Fibroblast of peridontal ligament (primary cell): ENCODE results near the gene GSTO2.

ENCODE experiments used
- DNase-seq: peaks from one replicate; pipeline ENCODE4 v3.0.0-alpha.2; 2010; ENCODE audit errors: extremely low read depth

GSTO2 gene

DNA sequence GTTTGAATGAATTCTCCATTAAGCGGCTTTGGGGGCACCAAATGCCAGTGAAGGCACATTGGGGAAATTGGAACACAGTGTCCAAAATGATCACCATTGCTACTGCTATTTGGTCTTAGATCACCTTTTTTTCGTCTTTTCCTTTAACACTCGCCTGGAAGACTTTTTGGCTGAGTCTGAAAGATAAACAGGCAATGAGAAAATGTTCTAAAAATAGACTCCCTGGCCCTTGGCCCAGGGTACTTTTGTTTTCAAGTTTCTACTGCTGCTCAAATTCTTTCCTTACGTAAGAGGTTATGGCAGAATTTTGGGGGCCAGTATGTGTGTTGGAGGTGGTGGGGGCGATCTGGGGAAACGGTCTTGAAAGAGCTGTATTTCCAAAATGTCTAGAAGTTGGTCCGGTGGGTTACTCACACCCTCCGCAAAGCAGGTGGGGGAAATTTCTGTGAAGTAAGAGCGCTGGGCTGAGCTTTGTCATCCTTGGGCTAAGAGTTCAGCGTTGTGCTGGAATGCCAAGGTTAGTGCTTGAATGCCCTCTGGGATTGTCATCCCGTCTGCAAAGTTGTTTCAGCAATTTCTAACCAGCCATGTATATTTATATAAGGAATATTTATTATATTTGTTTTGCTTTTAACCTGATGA, 70.6 kb downstream of the GSTO2 start:
- peak; percentile 91 for DNase-seq

DNA sequence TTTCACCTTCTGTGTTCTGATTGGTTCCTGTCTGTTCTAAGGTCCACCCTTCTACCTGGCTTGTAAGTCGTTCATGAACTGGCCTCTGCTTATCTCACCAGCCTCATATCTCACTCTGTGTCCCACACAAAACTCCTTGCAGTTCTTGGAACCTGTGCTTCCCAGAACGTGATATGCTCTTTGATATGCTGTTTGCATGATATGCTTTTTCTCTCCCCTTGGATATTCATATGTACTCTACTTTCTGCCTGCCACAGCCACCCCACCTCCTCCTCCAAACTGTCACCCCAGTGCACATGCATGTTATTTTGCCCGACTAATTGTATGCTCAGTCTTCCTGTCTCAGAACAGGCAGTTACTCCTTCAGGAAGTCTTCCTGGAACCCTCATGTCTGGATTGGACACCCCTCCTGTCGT, 71.1 kb downstream of the GSTO2 start:
- DNase-seq = no peak

DNA sequence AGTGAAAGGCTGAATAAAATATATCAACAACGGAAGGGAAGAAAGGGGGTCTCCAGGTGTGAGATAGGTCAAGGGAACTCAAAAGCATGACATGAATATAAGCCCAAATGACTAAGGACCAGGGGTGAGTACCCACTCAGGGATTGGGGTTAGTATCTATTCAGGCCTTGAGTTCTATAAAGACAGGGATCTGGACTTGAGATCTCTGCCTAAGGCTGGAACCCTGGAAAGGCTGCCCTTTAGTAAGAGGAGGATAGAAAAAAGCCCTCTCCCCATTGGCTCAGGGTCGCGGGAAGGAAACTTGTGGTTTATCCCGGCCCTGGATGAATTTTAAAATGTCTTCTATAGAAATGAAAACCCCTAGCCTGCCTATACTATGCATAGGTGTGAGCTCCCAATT, 71.7 kb downstream of the GSTO2 start:
- DNase-seq = no peak

DNA sequence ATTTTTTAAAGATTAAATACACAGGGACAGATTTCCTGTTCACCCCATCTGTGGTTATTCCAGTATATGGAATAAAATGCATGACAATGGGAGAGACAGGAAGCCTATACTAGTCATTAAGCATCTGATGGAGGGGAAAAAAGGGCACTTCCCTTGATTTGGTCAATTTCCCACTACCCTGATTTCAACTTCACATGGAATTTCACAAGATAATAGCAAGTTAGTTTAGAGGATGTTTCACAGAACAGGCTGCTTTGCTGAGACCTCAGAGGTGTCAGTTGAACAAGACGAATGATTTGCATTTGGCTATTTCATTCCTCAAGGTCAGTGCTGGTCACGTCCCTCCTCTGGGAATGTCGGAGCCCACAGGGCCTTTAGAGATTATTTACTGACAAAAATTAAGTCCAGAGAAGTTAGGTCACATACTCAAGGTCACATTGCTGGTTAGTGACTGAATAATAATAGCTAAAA, 74.0 kb downstream of the GSTO2 start:
- DNase-seq = no peak

DNA sequence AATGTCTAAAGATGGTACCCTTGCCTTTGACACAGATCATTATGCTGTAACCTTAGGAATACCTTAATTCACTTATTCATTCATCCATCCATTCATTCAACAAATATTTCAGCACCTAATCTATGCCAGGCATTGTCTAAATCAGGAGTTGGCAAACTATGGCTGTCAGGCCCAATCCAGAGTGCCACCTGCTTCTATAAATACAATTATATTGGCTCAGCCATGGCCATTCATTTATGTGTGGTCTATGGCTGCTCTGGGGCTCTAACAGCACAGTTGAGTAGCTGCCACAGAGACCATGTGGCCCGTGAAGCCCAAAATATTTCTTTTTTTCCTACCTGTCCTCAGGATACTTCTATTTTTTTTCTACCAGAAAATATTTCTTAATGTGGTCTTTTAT, 75.2 kb downstream of the GSTO2 start:
- DNase-seq = no peak

DNA sequence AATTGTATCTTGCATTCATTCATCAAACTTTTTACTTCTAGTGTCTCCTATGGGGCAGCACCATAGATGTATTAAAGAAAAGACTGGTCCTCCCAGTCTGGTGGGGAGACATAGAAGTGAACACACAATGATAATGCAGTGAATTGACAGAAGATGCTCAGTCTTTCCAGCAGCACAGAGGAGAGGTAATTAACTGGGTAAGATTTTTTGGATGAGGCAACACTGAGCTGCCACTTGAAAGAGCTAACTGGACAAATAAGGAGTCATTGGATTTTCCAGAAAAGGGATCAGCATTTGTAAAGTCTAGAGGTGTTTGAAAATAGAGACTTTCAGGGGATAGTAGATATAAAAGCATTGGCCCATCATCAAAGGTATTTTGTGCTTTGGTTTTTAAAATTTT, 76.5 kb downstream of the GSTO2 start:
- DNase-seq = no peak

DNA sequence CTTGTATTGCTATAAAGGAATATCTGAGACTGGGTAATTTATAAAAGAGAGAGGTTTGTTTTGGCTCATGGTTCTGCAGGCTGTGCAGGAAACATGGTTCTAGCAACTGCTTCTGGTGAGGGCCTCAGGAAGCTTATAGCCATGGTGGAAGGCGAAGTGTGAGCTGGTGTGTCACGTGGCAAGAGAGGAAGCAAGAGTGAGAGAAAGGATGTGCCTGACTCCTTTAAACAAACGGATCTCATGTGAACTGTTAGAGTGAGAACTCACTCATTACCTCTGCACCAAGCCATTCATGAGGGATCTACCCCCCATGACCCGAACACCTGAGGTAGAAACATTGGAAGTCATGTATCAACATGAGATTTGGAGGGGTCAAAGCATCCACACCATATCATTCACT, 77.0 kb downstream of the GSTO2 start:
- DNase-seq = no peak

DNA sequence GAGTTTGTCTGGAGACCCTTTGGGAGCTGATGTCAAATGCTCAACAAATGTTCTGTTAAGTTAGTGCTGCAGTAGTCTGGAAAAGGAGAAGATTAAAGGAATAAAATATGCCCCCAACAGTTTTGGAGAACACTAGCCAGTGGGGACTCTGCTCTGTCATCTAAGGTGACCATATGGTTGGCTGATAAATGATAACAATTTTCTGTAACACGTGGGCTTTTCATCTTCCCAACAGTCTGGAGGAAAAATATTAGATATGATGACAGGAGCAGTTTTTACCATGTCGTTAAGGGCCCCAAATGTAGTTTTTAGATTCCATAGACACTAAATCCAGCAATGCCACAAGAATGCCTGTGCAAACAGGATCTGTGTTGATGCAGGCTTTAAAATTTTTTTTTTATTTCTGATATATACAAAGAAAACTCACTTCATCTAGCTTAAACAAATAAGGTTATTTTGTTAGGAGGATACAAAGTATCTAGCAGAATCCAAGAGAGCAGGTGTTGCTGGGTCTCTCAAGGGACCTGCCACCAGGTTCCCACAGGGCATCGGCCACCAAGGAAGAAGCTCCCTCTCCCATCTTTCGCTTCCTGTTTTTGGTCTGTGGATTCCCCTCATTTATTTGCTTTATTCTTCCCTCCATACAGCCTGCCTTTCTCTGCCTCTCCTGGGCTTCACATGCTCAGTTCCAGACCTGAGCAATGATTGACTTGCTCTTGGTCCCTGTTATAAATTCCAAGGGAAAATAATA, 78.5 kb downstream of the GSTO2 start:
- DNase-seq = no peak

DNA sequence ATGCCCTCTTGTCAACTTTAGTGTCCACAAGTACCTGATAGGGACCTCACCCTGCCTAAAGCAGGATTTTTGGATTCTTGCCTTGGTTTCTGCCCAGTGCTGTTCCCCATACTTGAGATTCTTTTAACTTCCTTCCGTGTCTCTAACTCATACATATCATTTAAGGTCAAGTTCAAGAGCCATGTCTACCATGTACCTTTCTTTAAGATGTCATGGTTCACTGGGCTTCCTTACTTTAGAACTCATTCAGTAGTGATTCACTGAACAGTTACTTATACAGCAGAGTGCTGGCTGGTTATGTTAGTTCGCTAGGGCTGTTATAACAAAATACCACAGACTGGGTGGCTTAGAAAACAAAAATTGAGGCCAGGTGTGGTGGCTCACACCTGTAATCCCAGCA, 79.6 kb downstream of the GSTO2 start:
- DNase-seq = no peak

DNA sequence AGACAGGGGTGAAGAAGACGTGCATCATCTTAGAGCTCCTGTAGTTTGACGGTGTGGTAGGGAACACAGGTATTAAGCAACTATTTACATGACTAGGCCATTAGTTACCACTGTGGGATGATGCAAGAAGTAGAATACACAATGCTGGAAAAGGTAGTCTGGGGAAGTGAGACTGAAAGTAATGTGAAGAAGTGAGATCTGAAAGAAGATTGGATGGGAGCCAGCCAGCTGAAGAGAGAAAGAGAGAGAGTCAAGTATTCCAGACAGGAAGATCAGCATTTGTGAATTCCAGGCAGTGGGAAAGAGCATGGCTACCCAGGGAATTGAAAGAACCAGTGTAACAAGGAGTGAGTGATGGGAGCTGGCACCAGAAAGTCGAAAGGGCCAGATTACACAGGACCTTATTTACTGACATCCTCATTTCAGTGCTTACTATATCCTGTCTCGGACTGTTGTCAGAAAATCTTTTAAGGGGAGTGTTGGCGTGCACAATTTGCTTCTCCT, 80.7 kb downstream of the GSTO2 start:
- peak; percentile 62 for DNase-seq

DNA sequence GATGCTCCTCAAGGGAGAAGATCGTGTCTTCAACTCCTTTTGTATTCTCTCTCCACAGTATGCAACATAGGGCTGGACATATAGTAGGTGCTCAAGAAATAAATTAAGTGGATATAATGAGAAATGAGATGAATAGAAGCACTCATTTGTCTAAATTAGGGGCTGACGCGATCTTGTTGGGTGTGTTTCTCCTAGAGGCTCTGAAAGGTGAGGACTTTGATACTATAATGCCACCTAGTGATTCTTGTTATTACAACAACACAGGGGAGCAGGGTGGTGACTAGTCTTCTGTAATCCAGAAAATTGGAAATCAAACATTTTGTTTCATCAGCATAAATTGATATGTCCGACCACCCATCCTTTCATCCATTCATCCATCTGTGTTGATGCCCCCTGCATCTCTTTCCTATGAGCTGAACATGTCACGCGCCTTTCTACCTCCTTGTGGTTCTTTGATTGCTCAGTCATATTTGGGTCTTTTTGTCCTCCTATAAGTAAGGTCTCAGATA, 81.2 kb downstream of the GSTO2 start:
- DNase-seq = peak; percentile 86

DNA sequence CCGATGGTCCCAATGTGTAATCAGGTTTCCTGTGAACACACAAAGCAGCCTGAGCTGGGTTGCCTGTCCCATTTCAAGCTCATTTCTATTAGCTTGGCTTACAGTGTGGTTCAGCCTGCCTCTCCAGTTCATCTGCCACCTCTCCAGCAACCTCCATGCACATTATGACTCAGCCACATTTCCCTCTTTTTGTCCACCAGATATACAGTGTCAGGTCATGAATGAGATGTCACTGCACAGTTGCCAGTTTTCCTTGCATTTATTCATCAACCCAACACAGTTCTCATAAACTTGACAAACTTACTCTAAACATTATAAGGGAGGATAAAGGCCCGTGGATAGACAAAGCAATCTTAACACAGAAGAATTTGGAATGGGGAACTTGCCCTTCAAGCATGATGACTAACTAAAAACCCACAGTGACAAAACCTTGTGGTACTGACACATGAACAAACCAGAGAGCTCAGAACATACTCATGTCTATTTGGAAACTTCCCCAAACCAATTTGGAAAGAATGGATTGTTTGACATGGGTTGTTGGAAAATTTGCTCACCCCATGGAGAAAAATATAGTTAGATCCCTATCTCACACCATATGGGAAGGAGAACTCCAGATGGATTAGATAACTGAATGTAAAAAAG, 82.2 kb downstream of the GSTO2 start:
- DNase-seq = peak; percentile 84

DNA sequence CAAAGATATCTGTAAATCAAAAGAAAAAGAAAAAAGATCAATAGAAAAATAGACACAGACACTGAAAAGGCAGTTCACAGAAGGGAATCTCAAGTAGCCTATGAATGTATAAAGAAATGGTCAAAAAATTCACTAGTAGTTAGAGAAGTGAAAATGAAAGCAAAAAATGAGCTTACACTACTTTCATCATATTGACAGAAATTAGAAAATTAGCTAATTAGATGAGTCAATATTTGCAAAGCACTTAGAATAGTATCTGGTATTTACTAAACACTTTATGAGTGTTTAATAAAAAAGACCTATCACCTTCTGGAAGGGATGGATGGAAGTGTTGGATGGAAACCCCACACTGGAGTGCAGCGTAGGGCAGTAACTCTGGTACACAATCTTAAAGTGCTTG, 82.9 kb downstream of the GSTO2 start:
- no peak for DNase-seq

DNA sequence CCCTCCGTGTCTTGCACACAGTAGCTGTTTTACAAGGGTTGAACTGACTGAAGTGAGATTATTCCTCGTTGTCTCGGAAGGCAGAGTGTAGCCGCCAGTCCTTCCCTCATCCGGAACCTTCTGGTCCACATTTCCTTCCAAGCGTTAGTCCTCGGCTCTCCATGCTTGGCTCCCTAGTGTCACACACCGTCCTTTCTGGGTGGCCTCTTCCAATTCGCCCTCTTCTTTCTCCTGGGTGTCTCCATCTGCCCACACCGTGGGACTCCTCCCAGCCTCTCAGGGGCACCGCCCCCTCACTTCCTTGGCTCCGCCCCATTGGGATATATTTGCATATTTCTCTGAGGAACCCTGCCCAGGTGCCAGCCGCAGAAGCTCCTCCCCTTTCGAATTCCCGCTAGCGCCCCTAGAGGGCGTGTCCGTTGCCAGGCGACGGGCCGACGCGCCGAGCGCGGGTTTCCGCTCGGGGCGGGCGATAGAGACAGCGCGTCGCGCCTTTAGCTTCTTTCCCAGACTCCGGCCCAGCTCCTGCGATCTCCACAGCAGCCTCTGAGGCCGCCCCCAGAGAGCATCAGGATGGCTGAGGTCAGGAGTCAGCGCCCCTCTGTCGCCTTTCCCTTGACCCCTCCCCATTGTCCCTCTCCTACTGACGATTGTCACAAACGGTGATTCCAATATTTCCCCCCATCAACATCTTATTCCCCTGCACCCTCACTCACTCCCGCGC, 84.5 kb downstream of the GSTO2 start, which contains the start of gene CFAP58:
CFAP58 (plus strand) TSS at position 509 of the 724 bp plus-strand sequence; CDS start at position 574, 65 bp downstream.
- peak; percentile 80 for DNase-seq
